ENCODE results near the gene YIPF2.

Gene YIPF2

GRCh38 chr19:10920781-10921180, 7.7 kb downstream of the YIPF2 start:
- H3K4me3 ChIP-seq (ENCODE audit: low read depth, low read length) = no peak overlapping the region
- TF ChIP-seq CTCF (IDR thresholded peaks at IDR 0.05; ENCODE audit: low read depth, low read length) = no peak

- no peak for TF ChIP-seq CTCF (IDR thresholded peaks at IDR 0.05; ENCODE audit: low read depth, low read length)
- H3K4me3 ChIP-seq (ENCODE audit: low read depth, low read length) = no peak overlapping the region
Observed at GRCh38 chr19:10920288-10920655, 8.2 kb downstream of the YIPF2 start.

- H3K4me3 ChIP-seq (ENCODE audit: low read depth, low read length) = no peak overlapping the region
- TF ChIP-seq CTCF (IDR thresholded peaks at IDR 0.05; ENCODE audit: low read depth, low read length) = no peak
Observed at GRCh38 chr19:10919352-10920287, 8.8 kb downstream of the YIPF2 start.

GRCh38 chr19:10918359-10918758, 10.1 kb downstream of the YIPF2 start:
- no peak for TF ChIP-seq CTCF (IDR thresholded peaks at IDR 0.05; ENCODE audit: low read depth, low read length)

GRCh38 chr19:10916602-10917001, 11.8 kb downstream of the YIPF2 start:
- TF ChIP-seq CTCF (IDR thresholded peaks at IDR 0.05; ENCODE audit: low read depth, low read length) = no peak
- H3K4me3 ChIP-seq (ENCODE audit: low read depth, low read length) = no peak overlapping the region

More at GRCh38 chr19:10918359-10918758, 10.1 kb downstream of the YIPF2 start:
- H3K4me3 ChIP-seq (ENCODE audit: low read depth, low read length) = no peak overlapping the region

- TF ChIP-seq CTCF (IDR thresholded peaks at IDR 0.05; ENCODE audit: low read depth, low read length) = peak; percentile 14; the same call in 1 of the 2 replicates
- no peak overlapping the region for H3K4me3 ChIP-seq (ENCODE audit: low read depth, low read length)
Observed at GRCh38 chr19:10915130-10916091, 13.0 kb downstream of the YIPF2 start.

Data from WI38 (cell line).